Muscle of arm (tissue), 12 donors: ENCODE measurements around the gene PGRMC1. TPM values are rescaled to one million over a fixed set of nuclear protein-coding genes. Genes with fewer than 3 reads are reported as not detected.

ENCODE experiments used
- DNase-seq: peaks from one replicate; pipeline ENCODE4 v3.0.0-alpha.2; 2013
- polyA plus RNA-seq, 12 donors: library from polyadenylated mRNA; unstranded; fragments of 120-200 nt; gene quantifications; one replicate each; pipeline ENCODE4 v1.2.1, GENCODE V29; 2013; ENCODE audit not compliant: insufficient read length in 12 of 12

Gene PGRMC1
- polyA plus RNA-seq, 12 donors = 85.4 to 188 (median 108) TPM; not detected in 1

DNA sequence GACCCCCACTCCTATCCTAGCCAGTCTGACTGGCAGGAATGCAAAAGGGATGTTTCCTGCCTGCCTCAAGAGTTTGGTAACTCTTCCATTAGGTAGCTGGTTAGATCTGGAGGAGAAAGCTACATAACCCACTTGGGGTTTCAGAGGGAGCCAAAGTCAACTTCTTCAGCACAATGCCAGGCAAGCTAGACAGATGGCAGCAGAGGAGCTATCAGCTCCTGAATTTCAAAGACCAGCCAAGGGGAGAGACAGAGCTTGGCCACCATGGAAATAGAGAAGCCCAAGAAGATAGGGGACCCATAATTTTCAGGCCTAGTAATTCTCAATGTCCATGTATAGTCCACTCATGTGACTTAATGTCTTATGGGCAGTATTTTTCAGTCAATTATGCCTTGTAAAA lies 56.4 kb downstream of the PGRMC1 start:
- DNase-seq = no peak

Other genes starting within 250 kb of the PGRMC1 start
- gene CT47C1, start 163.3 kb upstream of the PGRMC1 start, polyA plus RNA-seq = not detected
- gene KIAA1210, start 108.5 kb upstream of the PGRMC1 start, polyA plus RNA-seq = under 1 TPM in 10 of 12 donors, not detected in 2; 0.15 to 0.41 (median 0.23) TPM
- gene SLC25A43, start 163.1 kb downstream of the PGRMC1 start, polyA plus RNA-seq = 10 to 100 TPM in 1 of 12 donors, 1 to 10 TPM in 10, not detected in 1; 4.2 to 12.8 (median 8.1) TPM
- gene SLC25A5, start 232.2 kb downstream of the PGRMC1 start, polyA plus RNA-seq = 100 to 1,000 TPM in 11 of 12 donors, not detected in 1; 120 to 193 (median 153) TPM